Body of pancreas (tissue), 4 donors: ENCODE data around the gene LEUTX. TPM values are rescaled to one million over a fixed set of nuclear protein-coding genes. Genes with fewer than 3 reads are reported as not detected.
A peak's percentile ranks its signal among the peaks of the same experiment; 100 is the strongest.

Source experiments
- ATAC-seq: fragments of 150-250 bp; one replicate; pipeline ENCODE4 v1.9.1; 2016
- DNase-seq, 4 donors: peaks; one replicate each; pipeline ENCODE4 v3.0.0-alpha.2; 2019
- H3K27ac ChIP-seq, 4 donors: fragments of 200-600 bp; sonication (generic); 1 replicate in 3 of 4; 2 replicates in 1 of 4; pipeline versions ENCODE4 v1.5.1 to v1.6.1; 2016 to 2019; ENCODE audit warnings: mild to moderate bottlenecking in 1 of 4, mixed read lengths in 1 of 4, moderate library complexity in 1 of 4
- H3K27me3 ChIP-seq, 2 donors: fragments of 200-600 bp; sonication (generic); one replicate each; pipeline ENCODE4 v1.6.0; 2016; ENCODE audit warnings: mild to moderate bottlenecking in 1 of 2
- H3K36me3 ChIP-seq, 2 donors: fragments of 200-600 bp; sonication (generic); replicated peaks in 1 of 2; 2 replicates each; pipeline ENCODE4 v1.5.1; 2016; ENCODE audit warnings: low read depth in 2 of 2; ENCODE audit not compliant: insufficient read depth in 1 of 2
- H3K4me1 ChIP-seq: fragments of 200-600 bp; sonication (generic); one replicate; pipeline ENCODE4 v1.6.0; 2016
- H3K4me3 ChIP-seq, 2 donors: fragments of 200-600 bp; sonication (generic); 1 replicate in 1 of 2; 2 replicates in 1 of 2; pipeline ENCODE4 v1.5.1; 2016 to 2019
- H3K9me3 ChIP-seq, 3 donors: fragments of 200-600 bp; sonication (generic); 1 replicate in 2 of 3; 2 replicates in 1 of 3; pipeline ENCODE4 v1.5.1; 2016
- POLR2A ChIP-seq, 3 donors: fragments of 450-650 bp; IDR thresholded peaks; one replicate each; pipeline ENCODE4 v1.6.1; 2016; ENCODE audit warnings: antibody characterized with exemption in 3 of 3, mild to moderate bottlenecking in 2 of 3
- WGBS, 2 donors: methylation state at CpG; one replicate each; pipeline ENCODE4 v1.1.5; 2017; 5-methylcytosine and 5-hydroxymethylcytosine counted together
- intact Hi-C: fragments of 100-400 bp; cut with DNase I; formaldehyde crosslinking; loops from one replicate; pipeline ENCODE4 v1.15.1; 2023
- total RNA-seq, 2 donors: library from RNA; depleted of rRNA; stranded (reverse); fragments of >200 nt; gene quantifications; one replicate each; pipeline ENCODE4 v1.1.0, GENCODE V29; 2016
- TF ChIP-seq, protein P1 (sequence below), 7 experiments: fragments of 450-650 bp in 4 of 7; fragments of 200-600 bp in 3 of 7; sonication (generic) in 3 of 7; IDR thresholded peaks; one replicate each; pipeline ENCODE4 v1.5.1; 2016 to 2019; ENCODE audit warnings: antibody characterized with exemption in 7 of 7

The LEUTX gene
- total RNA-seq, 2 donors from 2014 or later, result not detected

DNA sequence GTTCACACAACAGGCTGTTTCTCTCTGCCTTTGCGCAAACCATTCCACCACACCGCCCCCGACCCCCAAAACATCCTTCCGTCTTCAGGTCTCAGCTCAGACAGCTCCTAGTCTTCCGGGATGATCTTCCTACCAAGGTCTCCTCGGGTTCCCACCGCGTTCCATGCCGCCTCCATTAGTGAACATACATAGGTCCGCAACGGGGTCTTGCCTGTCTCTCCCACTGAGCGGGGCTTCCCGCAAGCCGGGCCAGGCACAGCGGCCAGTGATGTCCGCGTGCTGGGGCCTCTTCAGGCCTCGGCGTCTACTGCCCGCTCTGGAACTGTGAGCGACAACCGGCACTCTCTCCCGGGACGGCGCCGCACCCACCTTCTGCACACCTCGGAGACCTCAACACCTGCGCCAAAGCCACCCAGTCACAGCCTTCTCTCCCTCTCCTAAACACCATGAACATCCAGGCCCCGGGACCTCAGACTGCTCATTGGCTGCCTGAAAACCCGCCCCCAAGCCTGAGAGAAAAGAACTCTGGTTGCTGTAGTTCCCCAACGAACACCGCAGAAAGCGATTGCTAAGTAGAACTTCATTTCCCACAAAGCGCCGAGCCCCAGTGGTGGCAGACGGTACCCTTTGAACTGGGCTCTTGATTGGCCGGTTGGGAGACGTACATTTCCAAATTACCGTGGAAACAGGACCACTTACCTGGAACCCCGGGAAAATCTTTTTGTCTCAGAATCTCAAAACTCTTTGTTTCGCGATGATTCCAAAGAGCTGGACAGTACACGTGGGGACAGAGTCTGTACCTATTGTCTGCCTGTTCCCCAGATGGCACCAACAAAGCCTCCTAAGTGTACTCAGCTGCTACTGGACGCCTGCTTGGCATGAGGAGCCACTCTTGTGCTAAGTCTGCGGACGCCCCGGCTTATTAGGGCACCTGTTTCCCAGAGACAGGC, 45.8 kb downstream of the LEUTX start:
- intact Hi-C loops, result no loop called here
- peak overlapping the region; percentile 22 to 69 (median 62) for H3K27ac ChIP-seq
- TF ChIP-seq POLR2A (IDR thresholded peaks at IDR 0.05), result peak; percentile 35 to 83 (median 83)
- TF ChIP-seq, protein P1, sequence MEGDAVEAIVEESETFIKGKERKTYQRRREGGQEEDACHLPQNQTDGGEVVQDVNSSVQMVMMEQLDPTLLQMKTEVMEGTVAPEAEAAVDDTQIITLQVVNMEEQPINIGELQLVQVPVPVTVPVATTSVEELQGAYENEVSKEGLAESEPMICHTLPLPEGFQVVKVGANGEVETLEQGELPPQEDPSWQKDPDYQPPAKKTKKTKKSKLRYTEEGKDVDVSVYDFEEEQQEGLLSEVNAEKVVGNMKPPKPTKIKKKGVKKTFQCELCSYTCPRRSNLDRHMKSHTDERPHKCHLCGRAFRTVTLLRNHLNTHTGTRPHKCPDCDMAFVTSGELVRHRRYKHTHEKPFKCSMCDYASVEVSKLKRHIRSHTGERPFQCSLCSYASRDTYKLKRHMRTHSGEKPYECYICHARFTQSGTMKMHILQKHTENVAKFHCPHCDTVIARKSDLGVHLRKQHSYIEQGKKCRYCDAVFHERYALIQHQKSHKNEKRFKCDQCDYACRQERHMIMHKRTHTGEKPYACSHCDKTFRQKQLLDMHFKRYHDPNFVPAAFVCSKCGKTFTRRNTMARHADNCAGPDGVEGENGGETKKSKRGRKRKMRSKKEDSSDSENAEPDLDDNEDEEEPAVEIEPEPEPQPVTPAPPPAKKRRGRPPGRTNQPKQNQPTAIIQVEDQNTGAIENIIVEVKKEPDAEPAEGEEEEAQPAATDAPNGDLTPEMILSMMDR (IDR thresholded peaks at IDR 0.05), result peak in 2 of 7 experiments; percentile 11 to 47
- DNase-seq, result peak; percentile 92 to 96 (median 94)
- 3 to 4% methylated on average over 37 to 47 of the region's 47 CpGs for WGBS, 2 donors
- H3K36me3 ChIP-seq, result peaks cover 0 to 10% of the 10 kb centered on the region in 2 donors
- peak; percentile 98 for ATAC-seq
- peaks cover 15% of the 10 kb centered on the region for H3K4me1 ChIP-seq
- no peaks in the 10 kb centered on the region for H3K27me3 ChIP-seq
- H3K4me3 ChIP-seq, result peak overlapping the region; percentile 70 to 92
- H3K9me3 ChIP-seq, result no peaks in the 10 kb centered on the region

- DNase-seq (no peak), ATAC-seq (no peak)
- WGBS, 2 donors, result 69 to 72% methylated on average over 10 to 11 of the region's 11 CpGs
- TF ChIP-seq, protein P1 (IDR thresholded peaks at IDR 0.05), result no peak
- no peak for TF ChIP-seq POLR2A (IDR thresholded peaks at IDR 0.05)
- no peak overlapping the region for H3K4me3 ChIP-seq
- H3K27me3 ChIP-seq, result no peaks in the 10 kb centered on the region
- intact Hi-C loops, result no loop called here
- H3K36me3 ChIP-seq, result peaks cover 7 to 15% of the 10 kb centered on the region in 2 donors
- H3K9me3 ChIP-seq, result no peaks in the 10 kb centered on the region
- H3K27ac ChIP-seq, result peak overlapping the region; percentile 22 to 69 (median 60)
- peaks cover 15% of the 10 kb centered on the region for H3K4me1 ChIP-seq
Measured at GRCh38 chr19:39825093-39825463, 46.4 kb downstream of the LEUTX start.

- no peaks in the 10 kb centered on the region for H3K27me3 ChIP-seq
- H3K9me3 ChIP-seq, result no peaks in the 10 kb centered on the region
- peaks cover 15% of the 10 kb centered on the region for H3K4me1 ChIP-seq
- WGBS, 2 donors, result 89 to 99% methylated on average over 14 of the region's 17 CpGs
- TF ChIP-seq, protein P1 (IDR thresholded peaks at IDR 0.05), result no peak
- no peak for TF ChIP-seq POLR2A (IDR thresholded peaks at IDR 0.05)
- peaks cover 9 to 17% of the 10 kb centered on the region in 2 donors for H3K36me3 ChIP-seq
- H3K27ac ChIP-seq, result peak overlapping the region in 1 of 4 donors; percentile 56
- DNase-seq (no peak), ATAC-seq (no peak)
- intact Hi-C loops, result no loop called here
- no peak overlapping the region for H3K4me3 ChIP-seq
Measured at GRCh38 chr19:39825531-39826076, 47.0 kb downstream of the LEUTX start.

GRCh38 chr19:39826311-39826945, 47.8 kb downstream of the LEUTX start:
- Histone ChIP-seq H3K9me3 (no peaks in the 10 kb centered on the region), H3K4me1 (peaks cover 15% of the 10 kb centered on the region), H3K4me3 (no peak overlapping the region), H3K36me3 (peaks cover 9 to 22% of the 10 kb centered on the region in 2 donors), H3K27me3 (no peaks in the 10 kb centered on the region), H3K27ac (no peak overlapping the region)
- ATAC-seq, result no peak
- intact Hi-C loops, result no loop called here
- DNase-seq, result no peak
- WGBS, 2 donors, result 91 to 94% methylated on average over 14 to 22 of the region's 35 CpGs
- TF ChIP-seq, protein P1 (IDR thresholded peaks at IDR 0.05), result no peak
- TF ChIP-seq POLR2A (IDR thresholded peaks at IDR 0.05), result no peak
